ENCODE measurements around the gene PRPF6.

The PRPF6 gene

GRCh38 chr20:64064145-64064698 lies 83.3 kb downstream of the PRPF6 start:
- DNase-seq (ENCODE audit: low spot score), result peak; percentile 89

- no peak for DNase-seq (ENCODE audit: low spot score)
Measured at GRCh38 chr20:64065062-64065973, 84.4 kb downstream of the PRPF6 start.

GRCh38 chr20:64065974-64066343 lies 85.0 kb downstream of the PRPF6 start:
- DNase-seq (ENCODE audit: low spot score), result peak; percentile 86

GRCh38 chr20:64067005-64067632 lies 86.2 kb downstream of the PRPF6 start:
- DNase-seq (ENCODE audit: low spot score), result no peak

- no peak for DNase-seq (ENCODE audit: low spot score)
Measured at GRCh38 chr20:64067733-64068307, 86.9 kb downstream of the PRPF6 start.

DNA sequence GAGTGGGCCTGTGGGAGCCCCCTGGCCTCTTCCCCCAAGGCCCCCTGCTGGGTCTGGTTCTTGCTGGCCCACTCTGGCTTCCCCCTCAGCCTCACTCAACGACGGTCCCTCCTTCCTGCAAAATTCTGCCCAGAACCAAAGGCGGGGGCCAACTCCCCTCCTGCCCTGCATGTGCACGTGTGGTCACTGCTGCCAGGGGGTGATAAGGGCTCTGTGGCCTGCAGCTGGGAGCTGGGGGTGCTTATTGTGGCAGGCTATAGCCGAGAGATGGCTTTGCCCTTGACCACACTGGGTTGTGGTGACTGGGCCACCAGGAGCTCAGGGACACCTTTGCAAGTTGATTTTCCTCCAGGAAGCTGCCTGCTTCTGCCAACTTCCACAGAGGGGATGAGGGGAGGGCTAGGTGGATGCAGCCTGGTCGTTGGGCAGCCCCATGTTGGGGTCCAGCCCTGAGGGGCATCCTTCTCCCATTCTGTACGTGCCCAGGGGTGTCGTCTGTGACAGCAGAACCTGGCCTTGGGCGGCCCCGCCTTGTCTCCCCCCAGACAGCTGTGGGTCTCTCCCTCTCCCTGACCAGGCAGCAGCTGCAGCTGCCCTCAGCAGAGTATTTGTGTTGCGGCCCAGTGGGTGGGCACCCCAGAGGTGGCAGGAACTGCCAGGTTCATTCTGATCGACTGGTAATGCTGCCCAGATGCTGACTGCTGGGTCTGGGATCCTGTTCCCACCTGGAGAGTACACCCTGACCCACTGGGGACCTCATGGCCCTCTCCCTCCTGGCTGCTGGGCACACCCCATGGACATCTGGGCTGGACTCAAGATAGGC lies 87.7 kb downstream of the PRPF6 start:
- DNase-seq (ENCODE audit: low spot score), result no peak

DNA sequence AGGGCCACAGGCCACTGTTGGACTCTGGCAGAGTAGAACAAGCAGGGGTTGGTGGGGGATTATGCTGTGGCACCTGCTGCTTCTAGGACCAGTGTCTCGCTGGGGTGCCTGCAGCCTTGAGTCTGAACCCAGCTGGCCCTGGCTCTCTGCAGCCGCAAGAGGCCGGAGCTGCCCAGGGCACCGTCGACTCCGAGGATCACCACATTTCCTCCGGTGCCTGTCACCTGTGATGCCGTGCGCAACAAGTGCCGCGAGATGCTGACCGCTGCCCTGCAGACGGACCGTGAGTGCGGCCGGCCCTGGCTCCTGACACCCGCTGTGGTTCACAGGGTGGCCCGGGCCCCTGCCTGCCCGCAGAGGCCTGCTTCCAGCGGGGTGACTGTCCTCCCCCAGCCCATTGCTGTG lies 88.3 kb downstream of the PRPF6 start:
- DNase-seq (ENCODE audit: low spot score), result no peak

- peak; percentile 67 for DNase-seq (ENCODE audit: low spot score)
Measured at GRCh38 chr20:64069614-64070243, 88.8 kb downstream of the PRPF6 start.

DNA sequence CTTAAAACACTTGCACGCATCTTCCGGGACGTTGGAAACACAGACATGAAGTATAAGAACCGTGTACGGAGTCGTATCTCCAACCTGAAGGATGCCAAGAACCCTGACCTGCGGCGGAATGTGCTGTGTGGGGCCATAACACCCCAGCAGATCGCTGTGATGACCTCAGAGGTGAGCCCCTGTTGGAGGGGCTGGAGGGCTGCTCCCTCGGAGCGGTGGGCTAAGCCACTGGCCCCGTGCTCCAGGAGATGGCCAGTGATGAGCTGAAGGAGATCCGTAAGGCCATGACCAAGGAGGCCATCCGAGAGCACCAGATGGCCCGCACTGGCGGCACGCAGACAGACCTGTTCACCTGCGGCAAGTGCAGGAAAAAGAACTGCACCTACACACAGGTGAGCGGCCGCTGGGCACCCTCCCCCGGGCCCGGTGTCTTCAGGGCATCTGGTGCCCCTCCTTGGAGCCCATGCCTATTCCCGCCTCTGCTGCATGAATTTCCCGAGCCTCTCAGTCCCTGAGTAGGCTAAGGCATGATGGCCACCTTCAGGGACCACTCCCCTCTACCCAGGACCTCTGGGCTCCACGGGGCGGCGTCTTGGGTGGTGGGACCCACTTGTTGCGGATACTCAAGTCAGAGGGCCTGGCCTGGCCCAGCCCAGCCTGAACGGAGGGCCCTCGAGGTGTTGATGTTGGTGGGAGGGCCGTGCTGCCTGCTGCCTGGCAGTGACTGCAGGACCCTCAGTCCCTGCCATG lies 89.5 kb downstream of the PRPF6 start:
- no peak for DNase-seq (ENCODE audit: low spot score)

DNA sequence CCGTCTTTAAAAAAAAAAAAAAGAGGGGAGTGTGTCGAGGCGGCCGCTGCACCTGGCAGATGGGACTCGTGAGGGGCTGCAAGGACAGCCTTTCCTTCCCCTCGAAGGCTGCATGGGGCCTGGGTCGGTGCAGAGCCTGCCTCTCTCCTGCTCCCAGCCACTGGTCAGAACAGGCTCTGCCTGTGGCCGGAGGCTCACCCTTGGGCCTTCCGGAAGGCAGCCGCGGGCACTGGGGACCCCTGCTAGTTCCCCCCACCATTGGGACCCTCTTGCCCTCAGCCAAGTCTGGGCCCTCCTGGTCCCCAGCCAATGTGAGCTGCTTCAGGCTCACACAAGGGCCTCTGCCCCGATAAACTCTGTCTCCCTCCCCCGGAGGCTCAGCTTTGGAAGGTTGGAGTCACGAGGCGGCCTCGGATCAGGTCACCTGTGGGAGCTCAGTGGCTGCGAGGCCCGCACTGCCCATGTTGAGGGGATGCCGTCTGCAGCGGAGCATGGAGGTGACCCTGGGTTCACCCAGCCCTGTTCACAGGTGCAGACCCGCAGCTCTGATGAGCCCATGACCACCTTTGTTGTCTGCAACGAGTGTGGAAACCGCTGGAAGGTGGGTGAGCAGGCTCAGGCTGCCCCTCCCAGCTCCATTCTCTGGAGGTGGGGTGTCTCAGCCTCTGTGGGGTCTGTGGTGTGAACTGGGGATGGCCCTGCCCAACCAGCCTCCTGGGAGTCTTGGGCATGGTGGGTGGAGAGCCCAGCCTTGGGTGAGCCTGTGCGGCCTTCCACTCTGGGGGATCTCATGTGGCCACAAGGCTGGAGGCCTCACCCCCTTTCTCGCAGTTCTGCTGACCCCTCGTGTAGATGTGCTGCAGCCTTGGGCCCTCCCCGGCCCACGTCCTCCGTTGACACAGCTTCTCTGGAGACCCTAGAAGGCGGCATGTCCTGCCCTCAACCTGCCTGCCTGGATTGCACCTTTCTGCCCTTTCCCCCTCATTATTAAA lies 90.7 kb downstream of the PRPF6 start:
- DNase-seq (ENCODE audit: low spot score), result no peak

DNA sequence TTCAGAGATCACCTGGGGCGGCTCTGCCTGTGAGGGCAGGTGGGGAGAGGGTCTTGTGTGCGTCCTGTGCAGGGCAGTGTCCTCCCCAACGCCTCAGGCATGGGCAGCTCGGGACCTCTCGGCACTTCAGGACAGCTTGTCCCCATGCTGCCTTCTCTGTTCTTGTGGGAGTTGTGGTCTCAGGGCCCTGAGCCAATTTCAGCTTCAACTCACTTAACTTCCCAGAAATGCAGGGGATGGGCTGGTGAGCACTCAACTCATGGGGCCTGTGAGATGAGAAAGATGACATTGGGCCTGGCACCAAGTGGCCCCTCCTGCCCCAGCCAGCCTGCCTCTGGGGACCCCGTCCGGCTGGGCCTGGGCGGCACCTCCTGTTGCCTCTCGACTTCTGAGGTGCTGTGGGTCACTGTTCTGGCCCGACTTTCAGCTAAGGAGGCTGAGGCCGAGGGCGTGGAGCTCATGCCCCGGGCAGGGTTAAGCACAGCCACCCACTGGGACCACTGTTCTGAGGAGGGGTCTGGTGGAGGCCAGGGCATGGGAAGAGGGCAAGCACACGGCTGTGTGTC lies 91.6 kb downstream of the PRPF6 start:
- DNase-seq (ENCODE audit: low spot score), result no peak

DNA sequence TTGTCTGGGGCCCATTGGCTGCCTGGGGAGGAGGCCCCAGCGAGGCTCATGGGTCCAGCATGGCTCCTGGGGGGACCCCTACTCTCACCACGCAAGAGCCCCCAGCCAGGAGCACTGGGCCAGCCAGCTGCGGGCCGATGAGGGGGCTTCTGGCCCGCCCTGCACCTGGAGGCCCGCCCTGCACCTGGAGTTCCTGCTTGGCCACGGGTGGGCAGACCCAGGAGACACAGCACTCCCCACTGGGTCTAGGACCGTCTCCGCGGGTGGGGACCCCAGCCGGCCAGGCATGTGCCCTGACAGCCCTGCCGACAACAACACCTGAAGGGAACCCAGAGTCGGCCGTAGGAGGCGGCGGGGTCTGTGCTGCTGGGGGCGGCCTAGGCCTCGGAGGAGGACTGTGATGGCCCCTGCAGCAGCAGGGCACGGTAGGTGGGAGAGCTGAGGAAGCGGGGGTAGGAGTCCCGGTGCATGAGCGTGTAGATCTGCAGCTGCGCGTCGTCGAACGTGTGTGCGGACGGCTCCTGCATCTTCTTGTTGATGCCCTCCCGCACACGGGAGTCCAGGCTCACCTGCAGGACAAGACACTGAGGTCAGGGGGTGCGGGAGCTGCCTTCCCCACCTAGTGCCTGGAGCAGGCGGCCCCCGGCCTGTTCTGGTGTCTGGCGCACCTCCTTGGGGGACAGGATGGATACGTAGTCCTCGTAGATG lies 92.7 kb downstream of the PRPF6 start:
- no peak for DNase-seq (ENCODE audit: low spot score)

DNA sequence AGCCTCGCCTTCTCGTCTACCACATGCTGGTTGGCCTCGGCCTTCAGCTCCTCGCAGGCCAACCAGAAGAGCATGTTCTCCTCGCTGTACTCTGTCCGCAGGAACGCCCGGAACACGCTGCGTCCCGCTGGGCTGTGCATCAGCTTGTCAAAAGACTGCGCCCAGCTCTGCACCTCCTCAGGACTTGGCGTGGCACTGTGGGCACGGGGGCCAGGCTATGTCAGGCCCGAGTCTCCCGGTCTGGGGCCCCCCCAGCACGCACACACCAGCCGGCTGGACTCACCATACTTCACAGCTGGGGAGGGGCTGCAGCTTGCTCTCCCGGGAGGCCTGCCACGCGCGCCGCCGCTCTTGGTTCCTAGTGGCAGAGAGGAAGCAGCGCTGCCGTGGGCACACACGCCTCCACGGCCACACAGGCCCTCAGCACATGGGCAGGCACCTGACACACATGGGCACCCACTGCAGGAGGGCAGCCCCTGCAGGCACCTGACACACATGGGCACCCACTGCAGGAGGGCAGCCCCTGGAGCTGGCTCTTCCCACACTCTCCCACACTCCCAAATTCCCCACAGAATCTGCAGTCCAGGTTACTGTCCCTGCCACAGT lies 93.4 kb downstream of the PRPF6 start:
- DNase-seq (ENCODE audit: low spot score), result no peak

- no peak for DNase-seq (ENCODE audit: low spot score)
Measured at GRCh38 chr20:64074963-64075362, 94.0 kb downstream of the PRPF6 start.

GRCh38 chr20:64075556-64075955 lies 94.6 kb downstream of the PRPF6 start:
- no peak for DNase-seq (ENCODE audit: low spot score)

DNA sequence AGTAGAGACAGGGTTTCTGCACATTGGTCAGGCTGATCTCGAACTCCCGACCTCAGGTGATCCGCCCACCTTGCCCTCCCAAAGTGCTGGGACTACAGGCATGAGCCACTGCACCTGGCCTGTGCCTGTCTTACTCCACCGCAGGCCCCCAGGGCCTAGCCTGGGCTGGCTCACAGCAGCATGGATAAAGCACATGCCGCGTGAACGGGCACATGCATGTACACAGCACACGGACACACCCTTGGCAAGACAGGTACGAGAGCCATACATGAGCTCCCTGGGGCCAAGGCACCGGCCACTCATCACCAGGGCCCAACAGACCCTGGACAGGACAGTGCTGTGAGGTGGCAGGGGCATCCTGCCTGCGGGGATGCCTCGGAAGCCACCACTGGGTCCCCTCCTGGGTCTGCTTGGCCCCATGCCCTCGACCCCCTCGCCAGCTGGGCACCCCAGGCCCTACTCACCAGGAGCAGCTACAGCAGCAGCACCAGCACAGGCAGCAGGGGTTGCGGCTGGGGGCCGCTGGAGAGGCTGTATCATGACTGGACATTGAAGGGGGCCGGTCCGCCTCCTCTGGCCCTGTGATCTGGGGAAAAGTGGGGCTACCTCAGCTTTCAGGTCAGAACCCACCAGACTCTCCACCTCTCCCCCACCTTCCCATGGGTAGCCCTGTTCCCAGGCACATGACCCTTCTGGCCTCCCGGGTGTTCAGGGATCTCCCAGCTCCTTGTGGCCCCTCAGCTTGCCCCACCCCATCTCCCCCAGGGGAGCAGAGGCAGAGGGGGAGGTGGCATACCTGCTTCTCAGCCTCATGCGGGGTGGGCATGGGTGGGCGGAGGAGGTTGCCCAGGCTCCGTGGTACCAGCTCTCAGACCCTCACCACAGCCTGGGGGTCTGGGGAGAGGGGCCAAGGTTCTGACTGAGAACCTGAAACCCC lies 95.4 kb downstream of the PRPF6 start:
- no peak for DNase-seq (ENCODE audit: low spot score)

DNA sequence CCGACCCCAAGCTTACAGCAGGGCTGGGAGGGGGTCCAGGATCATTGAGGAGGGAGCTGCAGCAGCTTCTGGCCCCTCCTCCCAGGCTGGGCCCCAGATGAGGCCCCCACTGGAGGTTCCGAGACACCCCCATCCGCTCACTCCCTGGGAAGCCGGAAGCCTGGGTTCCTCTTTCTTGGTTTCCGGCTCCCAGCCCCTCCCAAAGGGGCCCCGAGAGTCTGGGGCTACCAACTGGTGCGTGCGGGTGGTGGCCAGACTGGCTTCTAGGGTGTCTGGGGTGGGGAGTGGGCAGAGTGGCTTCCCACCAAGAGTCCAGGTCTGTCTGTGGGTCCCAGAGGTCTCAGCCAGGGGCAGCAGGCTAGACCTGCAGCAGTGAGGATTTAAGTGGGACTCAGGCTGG lies 96.2 kb downstream of the PRPF6 start:
- DNase-seq (ENCODE audit: low spot score), result no peak
